Measurements from ENCODE around the gene CST9.

CST9 gene

DNA sequence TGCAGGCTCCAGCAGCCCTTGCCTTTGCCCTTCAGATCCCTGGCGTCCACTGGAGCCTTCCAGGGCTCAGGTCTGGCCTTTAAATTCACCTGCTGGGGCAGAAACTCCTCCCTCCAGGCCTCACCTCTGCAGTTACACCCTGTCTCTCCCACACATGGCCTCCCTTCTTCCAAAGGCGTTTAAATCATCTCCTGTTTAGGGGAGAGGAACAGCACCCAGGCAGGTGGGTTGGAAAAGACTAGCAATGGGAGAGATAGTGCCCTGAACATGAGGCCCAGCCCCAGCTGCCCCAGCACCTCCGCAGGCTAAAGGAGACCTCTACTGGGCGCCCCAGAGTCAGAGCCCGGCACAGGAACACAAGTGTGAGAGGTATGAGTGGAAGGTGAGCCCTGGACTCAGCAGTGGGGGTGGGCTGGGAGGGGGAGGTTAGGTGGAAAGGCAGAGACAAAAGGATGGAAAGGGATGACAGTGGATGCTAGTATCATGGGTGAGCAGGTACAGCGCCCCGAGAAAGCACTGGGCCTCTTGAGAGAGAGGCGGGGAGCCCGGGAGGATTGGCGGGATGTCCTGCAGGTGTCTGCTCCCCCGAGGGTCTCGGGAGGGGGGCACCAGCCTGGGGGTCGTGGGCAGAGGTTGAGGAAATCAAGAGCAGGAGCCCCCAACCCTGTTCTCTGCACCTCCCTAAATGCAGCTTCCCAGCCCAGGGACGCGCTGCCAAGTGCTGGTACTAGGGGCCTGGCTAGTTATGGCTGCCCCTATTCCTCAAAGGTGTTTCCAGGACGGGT lies at the start of gene CST9:
TSS of gene CST9 (minus strand) at position 51 of the 785 bp plus-strand sequence. CDS start 53 bp downstream, outside the sequence.
- in situ Hi-C loops (cut with HindIII; ENCODE audit: low pct_ligation_motif_present, low pct_unique_long_range_greater_than_20kb, low sequenced_read_pairs): no loop called here
- DNase-seq: no peak

DNA sequence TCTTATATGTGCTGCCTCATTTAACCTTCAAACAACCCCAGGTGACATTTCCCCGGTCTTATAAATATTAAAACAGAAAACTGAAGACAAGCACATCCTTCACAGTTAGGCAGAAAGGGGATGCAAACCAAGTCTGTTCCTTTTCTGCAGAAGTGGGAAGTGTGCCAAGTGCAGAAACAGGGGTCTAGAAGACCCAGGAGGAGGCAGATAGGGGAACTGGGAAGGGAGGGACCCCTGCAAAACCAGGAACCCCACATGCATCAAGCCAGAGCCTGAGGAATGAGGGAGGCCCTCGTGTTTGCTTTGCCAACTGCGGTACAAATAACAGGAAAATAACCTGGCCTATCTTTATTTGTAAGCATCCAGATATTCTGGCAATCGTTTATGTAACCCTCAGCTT lies 49.0 kb upstream of the CST9 start:
- in situ Hi-C loops (cut with HindIII; ENCODE audit: low pct_ligation_motif_present, low pct_unique_long_range_greater_than_20kb, low sequenced_read_pairs): no loop called here
- DNase-seq: no peak

DNA sequence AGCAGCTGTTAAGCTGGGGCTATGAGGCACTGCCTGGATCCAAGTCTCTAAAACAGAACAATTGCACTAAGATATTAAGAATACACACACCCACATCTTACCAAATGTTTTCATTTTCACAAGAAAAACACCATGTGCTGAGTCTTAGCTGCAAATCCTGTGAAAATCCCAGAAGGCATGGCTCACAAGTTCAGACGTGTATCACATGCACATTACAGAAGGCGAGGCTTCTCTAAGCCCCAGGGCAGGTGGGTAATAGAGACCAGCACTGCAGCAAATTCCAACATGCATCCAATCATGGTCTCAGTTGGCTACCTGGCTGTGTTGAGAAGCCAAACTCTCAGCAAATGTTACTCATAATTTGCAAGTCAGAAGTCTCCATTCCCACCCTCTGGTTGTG lies 48.3 kb upstream of the CST9 start:
- DNase-seq: no peak
- in situ Hi-C loops (cut with HindIII; ENCODE audit: low pct_ligation_motif_present, low pct_unique_long_range_greater_than_20kb, low sequenced_read_pairs): no loop called here

- in situ Hi-C loops (cut with HindIII; ENCODE audit: low pct_ligation_motif_present, low pct_unique_long_range_greater_than_20kb, low sequenced_read_pairs): no loop called here
- no peak for DNase-seq
These were observed 47.8 kb upstream of the CST9 start for GRCh38 chr20:23653400-23653938.

DNA sequence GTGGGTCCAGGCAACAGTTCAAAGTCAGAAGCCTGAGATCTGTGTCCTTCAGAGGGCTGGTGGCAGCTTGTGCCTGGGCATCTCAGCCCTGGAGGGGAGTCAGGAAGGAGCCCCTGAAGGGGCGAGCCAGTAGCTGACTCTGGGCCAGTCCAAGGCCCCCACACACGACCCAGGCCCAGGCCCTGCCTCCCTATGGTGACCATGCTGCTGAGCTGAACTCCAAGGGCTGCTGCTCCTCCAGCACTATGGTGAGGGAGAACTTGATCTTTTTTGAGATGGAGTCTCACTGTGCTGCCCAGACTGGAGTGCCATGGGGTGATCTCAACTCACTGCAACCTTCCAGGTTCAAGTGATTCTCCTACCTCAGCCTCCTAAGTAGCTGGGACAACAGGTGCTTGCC lies 47.2 kb upstream of the CST9 start:
- DNase-seq: no peak
- in situ Hi-C loops (cut with HindIII; ENCODE audit: low pct_ligation_motif_present, low pct_unique_long_range_greater_than_20kb, low sequenced_read_pairs): no loop called here

GRCh38 chr20:23652371-23652770 lies 46.7 kb upstream of the CST9 start:
- no peak for DNase-seq
- in situ Hi-C loops (cut with HindIII; ENCODE audit: low pct_ligation_motif_present, low pct_unique_long_range_greater_than_20kb, low sequenced_read_pairs): no loop called here

DNA sequence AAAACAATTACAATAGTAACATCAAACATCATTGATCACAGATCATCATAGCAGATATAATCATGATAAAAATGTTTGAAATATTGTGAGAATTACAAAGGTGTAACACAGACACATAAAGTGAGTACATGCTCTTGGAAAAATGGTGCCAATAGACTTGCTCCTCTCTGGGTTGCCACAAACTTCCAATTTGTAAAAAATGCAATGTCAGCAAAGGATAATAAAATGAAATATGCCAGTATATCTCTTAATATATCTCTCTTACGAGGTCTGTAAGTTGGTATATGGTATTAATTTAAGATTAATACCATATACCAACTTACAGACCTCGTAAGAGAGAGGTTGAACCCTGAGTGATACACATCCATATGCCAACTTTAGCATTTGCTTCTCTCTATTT lies 45.4 kb upstream of the CST9 start:
- in situ Hi-C loops (cut with HindIII; ENCODE audit: low pct_ligation_motif_present, low pct_unique_long_range_greater_than_20kb, low sequenced_read_pairs): no loop called here
- DNase-seq: no peak

- in situ Hi-C loops (cut with HindIII; ENCODE audit: low pct_ligation_motif_present, low pct_unique_long_range_greater_than_20kb, low sequenced_read_pairs): no loop called here
- DNase-seq: no peak
These were observed 44.2 kb upstream of the CST9 start for GRCh38 chr20:23649830-23650417.

GRCh38 chr20:23649242-23649641 lies 43.5 kb upstream of the CST9 start:
- in situ Hi-C loops (cut with HindIII; ENCODE audit: low pct_ligation_motif_present, low pct_unique_long_range_greater_than_20kb, low sequenced_read_pairs): no loop called here
- no peak for DNase-seq

- no peak for DNase-seq
- in situ Hi-C loops (cut with HindIII; ENCODE audit: low pct_ligation_motif_present, low pct_unique_long_range_greater_than_20kb, low sequenced_read_pairs): no loop called here
These were observed 41.6 kb upstream of the CST9 start for GRCh38 chr20:23647346-23647745.

GRCh38 chr20:23646106-23646873 lies 40.6 kb upstream of the CST9 start:
- no peak for DNase-seq
- in situ Hi-C loops (cut with HindIII; ENCODE audit: low pct_ligation_motif_present, low pct_unique_long_range_greater_than_20kb, low sequenced_read_pairs): no loop called here

GRCh38 chr20:23645575-23645974 lies 39.9 kb upstream of the CST9 start:
- no peak for DNase-seq

DNA sequence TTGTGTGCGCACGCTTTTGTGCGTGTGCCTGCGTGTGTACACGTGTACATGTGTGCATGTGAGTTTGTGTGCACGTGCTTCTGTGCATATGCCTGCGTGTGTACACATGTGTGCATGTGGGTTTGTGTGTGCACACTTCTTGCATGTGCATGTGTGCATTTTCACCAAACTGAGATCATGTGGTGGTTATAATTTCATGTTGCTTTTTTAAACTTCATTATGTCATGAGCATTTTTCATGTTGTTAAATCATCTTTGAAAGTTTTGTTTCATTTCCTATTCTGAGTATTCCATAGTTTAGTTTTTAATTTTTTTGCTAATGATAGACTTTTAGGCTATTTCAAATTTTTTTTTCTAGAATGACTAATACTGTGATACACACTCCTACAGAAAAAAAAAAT lies 38.4 kb upstream of the CST9 start:
- in situ Hi-C loops (cut with HindIII; ENCODE audit: low pct_ligation_motif_present, low pct_unique_long_range_greater_than_20kb, low sequenced_read_pairs): no loop called here
- no peak for DNase-seq

More at GRCh38 chr20:23645575-23645974, 39.9 kb upstream of the CST9 start:
- in situ Hi-C loops (cut with HindIII; ENCODE audit: low pct_ligation_motif_present, low pct_unique_long_range_greater_than_20kb, low sequenced_read_pairs): no loop called here

DNA sequence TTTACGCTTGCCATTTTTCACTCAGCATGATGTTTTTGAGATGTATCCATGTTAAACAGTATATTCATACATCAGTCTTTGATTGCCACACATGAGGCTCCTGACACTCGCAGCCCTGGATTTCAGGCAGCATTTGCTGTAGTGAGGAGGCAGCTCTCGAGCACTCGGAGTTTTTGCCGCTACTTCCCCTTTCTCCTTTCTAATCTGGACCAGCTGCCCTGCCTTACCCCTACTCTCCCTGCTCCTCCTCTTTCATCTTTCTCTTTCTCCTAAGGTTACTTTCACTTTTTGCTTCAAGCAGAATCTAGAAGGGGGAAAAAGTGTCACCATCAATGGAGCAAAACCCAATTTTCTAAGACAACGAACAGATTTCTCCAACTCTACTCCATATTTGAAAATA lies 37.9 kb upstream of the CST9 start:
- DNase-seq: no peak
- in situ Hi-C loops (cut with HindIII; ENCODE audit: low pct_ligation_motif_present, low pct_unique_long_range_greater_than_20kb, low sequenced_read_pairs): no loop called here

- in situ Hi-C loops (cut with HindIII; ENCODE audit: low pct_ligation_motif_present, low pct_unique_long_range_greater_than_20kb, low sequenced_read_pairs): no loop called here
- peak; percentile 82 for DNase-seq
These were observed 36.4 kb upstream of the CST9 start for GRCh38 chr20:23641936-23642751.

- DNase-seq: no peak
- in situ Hi-C loops (cut with HindIII; ENCODE audit: low pct_ligation_motif_present, low pct_unique_long_range_greater_than_20kb, low sequenced_read_pairs): no loop called here
These were observed 35.3 kb upstream of the CST9 start for GRCh38 chr20:23640671-23641667.

- in situ Hi-C loops (cut with HindIII; ENCODE audit: low pct_ligation_motif_present, low pct_unique_long_range_greater_than_20kb, low sequenced_read_pairs): no loop called here
- DNase-seq: no peak
These were observed 34.4 kb upstream of the CST9 start for GRCh38 chr20:23640018-23640601.

Measured in ACHN (cell line).